Dermis microvascular lymphatic vessel endothelial cell (primary cell): Measurements from ENCODE around the gene GSS. TPM values are rescaled to one million over a fixed set of nuclear protein-coding genes. Genes with fewer than 3 reads are reported as not detected.
A peak's percentile ranks its signal among the peaks of the same experiment; 100 is the strongest.
"Not testable (repeated sequence)": the region's sequence is repeated elsewhere in the genome, so short reads cannot be mapped to it uniquely, and the experiment has no call there.

ENCODE experiments used
- DNase-seq, 2 donors: peaks; one replicate each; pipeline versions ENCODE4 v3.0.0 to v3.0.0-alpha.2; 2010; ENCODE audit warnings: low read depth in 2 of 2
- total RNA-seq: library from RNA; depleted of rRNA; stranded (reverse); fragments of >200 nt; gene quantifications from 2 replicates; pipeline ENCODE4 v1.2.1, GENCODE V29; 2014

GSS gene
- total RNA-seq, 1 donor from 2014 or later: 63.9 TPM

DNA sequence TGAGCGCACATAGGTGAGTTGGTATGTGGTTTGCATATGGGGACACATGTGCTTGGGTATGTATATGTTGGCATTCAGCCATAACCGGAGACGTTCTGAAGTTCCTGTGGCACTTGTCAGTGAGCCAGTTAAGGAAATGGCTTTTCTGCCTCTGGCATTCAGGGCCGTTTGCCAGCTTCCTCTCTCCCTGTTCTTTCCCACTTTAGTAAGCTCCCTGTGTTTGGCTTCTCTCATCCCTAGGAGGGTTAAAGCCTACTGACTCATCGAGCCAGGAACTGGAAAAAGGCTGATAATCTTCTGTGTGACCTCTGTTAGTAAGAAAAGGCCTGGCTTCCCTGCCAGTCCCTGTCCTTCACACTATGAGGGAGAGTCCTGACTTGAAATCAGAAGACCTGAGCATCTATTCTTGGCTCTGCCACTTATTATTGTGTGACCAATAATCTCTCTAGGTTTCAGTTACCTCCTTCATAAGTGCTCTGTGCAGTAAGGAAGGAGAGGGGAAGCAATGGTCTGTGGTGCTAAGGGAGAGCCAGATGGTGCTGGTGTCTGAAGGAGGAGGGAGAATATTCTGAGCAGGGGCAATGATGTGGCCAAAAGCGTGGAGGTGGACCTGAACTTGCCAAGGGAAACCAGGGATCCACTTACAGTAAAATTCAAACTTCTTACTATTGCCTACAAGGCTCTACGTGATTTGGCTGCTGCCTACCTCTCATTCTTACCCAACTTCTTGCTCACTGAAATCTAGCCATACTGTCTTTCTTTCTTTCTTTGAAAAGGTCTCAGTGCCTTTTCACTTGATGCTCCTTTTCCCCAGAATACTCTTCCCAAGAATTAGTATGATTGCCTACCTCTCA lies 47.8 kb downstream of the GSS start:
- peak; percentile 70 to 96 for DNase-seq

- DNase-seq: peak; percentile 12 to 20
These were observed 51.4 kb downstream of the GSS start for GRCh38 chr20:34904202-34904621.

DNA sequence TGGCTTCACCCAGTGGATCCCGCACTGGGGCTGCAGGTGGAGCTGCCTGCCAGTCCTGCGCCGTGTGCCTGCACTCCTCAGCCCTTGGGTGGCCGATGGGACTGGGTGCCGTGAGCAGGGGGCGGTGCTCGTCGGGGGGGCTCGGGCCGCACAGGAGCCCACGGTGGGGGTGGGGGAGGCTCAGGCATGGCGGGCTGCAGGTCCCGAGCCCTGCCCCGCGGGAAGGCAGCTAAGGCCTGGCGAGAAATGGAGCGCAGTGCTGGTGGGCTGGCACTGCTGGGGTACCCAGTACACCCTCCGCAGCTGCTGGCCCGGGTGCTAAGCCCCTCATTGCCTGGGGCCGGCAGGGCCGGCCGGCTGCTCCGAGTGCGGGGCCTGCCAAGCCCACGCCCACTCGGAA lies 56.9 kb downstream of the GSS start:
- DNase-seq: not testable (repeated sequence)

- DNase-seq: not testable (repeated sequence)
These were observed 57.5 kb downstream of the GSS start for GRCh38 chr20:34898129-34898528.

DNA sequence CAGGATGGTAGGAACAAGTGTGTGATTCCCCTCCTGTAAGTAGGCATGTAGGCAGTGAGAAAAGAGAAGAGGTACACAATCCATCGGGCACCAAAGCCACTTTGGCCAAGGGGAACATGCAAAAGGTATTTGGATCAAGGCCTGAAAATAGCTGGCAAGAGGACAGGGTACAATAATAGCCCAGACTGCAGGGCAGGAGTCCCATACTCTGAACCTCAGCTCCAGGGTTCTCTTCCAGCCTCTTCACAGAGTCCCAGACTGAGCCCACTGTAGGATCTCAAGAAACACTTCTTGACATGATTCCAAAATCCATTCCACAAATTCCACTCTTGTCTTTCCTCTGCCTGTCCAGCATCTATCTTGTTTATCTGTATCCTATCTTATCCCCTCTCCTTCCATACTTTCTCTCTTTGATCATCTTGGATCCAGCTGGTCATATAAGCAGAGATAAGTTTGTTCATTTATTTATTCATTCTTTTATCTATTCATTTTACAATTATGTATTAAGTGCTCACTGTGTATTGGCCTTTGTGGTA lies 59.5 kb downstream of the GSS start:
- DNase-seq: no peak

DNA sequence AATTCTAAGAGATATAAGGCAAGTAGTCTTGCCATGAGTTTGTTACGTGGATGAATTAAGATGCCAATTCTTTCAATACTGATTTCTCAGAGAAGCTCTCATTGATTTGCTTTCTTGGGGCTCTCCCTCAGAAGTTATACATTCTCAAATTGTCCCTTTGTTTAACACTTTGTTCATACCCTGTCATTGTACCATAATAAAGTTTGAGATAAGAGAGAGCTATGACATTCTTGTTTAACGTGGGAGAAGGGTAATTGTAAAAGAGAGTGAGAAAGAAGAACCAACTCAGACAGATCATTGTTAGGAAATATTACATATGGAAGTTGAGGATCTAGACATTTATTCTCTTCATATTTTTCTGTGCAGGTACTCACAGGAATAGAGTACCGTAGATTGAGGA lies 60.1 kb downstream of the GSS start:
- DNase-seq: no peak

DNA sequence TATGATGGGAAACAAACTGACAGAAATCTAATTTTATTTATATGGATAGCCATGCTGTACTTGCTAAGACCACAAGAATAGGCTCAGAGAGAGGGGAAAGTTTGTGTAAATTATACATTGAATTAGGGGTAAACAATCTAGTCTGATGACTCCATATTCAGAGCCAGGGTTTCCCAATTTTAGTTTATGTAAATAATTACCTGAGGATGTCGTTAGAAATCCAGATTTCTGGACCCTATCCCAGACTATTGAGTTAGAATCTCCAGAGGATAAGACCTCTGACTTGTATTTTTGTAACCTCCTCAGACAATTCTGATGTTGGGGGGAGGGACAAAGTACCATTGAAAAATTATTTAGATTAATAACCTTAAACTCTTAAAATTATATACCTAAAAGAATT lies 60.9 kb downstream of the GSS start:
- DNase-seq: no peak

DNA sequence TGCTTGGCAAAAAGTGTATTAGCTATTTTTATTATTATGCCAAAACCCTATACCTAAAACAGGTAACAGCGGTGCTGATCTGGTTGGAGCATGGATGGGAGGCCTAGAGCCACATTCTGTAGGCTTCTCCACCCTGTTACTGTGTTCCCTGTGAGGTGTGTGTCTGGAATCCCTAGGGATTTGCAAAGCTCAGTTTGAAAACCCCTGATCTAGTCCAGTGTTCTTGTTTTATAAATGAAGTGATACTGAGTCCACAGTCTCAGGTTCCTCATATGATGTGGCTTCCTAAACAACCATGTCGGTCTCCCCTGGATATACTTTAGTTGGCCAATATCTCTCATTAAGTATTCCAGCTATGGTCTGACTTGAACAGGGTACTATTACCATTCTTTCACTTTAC lies 62.9 kb downstream of the GSS start:
- no peak for DNase-seq

- no peak for DNase-seq
These were observed 64.2 kb downstream of the GSS start for GRCh38 chr20:34891166-34892062.

GRCh38 chr20:34888468-34888867 lies 67.1 kb downstream of the GSS start:
- DNase-seq: peak in 1 of 2 donors; percentile 25

GRCh38 chr20:34887023-34887422 lies 68.6 kb downstream of the GSS start:
- DNase-seq: no peak

DNA sequence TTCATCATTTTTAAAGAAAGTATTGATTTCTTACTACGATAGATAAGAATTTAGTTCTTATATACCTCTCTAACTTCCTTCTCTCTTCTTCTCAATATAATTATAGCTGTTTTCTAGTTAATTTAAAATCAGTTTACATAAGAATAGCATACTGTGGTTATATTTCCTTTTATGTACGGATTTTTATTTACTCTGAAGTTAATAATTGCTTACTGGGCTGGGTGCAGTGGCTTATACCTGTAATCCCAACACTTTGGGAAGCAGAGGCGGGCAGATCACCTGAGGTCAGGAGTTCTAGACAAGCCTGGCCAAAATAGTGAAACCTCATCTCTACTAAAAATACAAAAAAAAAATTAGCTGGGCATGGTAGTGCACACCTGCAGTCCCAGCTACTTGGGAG lies 69.5 kb downstream of the GSS start:
- no peak for DNase-seq

GRCh38 chr20:34884260-34884659 lies 71.3 kb downstream of the GSS start:
- DNase-seq: no peak

DNA sequence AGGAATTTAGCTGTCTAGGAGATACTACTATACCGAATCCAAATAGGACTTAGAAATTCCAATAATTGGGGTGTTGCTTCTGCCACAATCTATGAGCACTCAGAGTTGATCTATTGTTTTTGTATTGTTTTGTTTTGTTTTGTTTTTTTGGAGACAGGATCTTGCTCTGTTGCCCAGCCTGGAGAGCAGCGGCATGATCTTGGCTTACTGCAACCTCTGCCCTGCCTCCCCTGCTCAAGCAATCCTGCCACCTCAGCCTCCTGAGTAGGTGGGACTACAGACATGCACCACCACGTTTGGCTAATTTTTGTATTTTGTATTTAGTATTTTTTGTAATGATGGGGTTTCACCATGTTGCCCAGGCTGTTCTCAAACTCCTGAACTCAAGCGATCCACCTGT lies 71.8 kb downstream of the GSS start:
- no peak for DNase-seq

DNA sequence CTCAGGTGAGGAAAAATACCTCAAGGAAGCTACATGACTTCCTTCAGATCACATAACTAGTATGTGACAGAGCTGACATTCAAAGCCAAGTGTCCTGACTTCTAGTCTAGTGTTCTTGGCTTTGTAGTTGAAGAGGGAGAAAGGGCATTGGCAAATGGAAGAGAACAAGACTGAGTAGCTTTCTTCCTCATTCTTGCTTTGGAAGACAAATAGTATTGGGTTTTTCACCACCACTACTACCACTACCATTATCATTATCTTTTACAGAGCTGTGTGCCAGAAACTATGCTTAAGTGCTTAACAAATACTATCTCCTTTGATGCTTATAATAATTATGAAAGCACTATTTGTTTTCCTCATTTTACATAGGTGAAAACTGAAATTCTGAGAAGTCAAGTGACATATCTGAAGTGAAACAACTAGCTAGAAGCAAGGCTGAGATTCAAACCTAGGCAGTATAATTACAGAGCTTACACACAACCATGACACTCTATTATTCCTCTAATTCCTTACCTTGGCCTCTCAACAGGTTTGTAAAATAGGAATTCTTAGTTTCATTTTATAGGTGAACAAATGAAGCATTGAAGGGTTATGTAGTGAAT lies 72.4 kb downstream of the GSS start:
- no peak for DNase-seq

- DNase-seq: no peak
These were observed 73.9 kb downstream of the GSS start for GRCh38 chr20:34881689-34882088.

- DNase-seq: not testable (repeated sequence)
These were observed 74.6 kb downstream of the GSS start for GRCh38 chr20:34880971-34881370.

- DNase-seq: no peak
These were observed 75.3 kb downstream of the GSS start for GRCh38 chr20:34880215-34880850.
